OCI-LY7 (cell line): Measurements from ENCODE around the gene MOCS1. TPM values are rescaled to one million over a fixed set of nuclear protein-coding genes. Genes with fewer than 3 reads are reported as not detected.

ENCODE experiments used
- BruUV-seq: library from RNA; stranded (reverse); fragments of 400-500 nt; replicated peaks from 2 replicates; lab custom pipeline; 2021; lab: Mats Ljungman, UMichigan
- CTCF ChIA-PET: fragments of 300-600 bp; sonication (Branson Sonifier 250); formaldehyde crosslinking; loops from one replicate; lab custom pipeline; 2022; ENCODE audit warnings: antibody characterized with exemption; ENCODE audit not compliant: unreplicated experiment; lab: Charles Lee
- POLR2A ChIA-PET: fragments of 300-600 bp; sonication (Branson Sonifier 250); formaldehyde crosslinking; loops from one replicate; lab custom pipeline; 2022; ENCODE audit warnings: antibody characterized with exemption; lab: Charles Lee
- DNase-seq: peaks from one replicate; pipeline ENCODE4 v3.0.0-alpha.2; 2015; ENCODE audit warnings: low spot score
- H2AFZ ChIP-seq: fragments of 200-600 bp; sonication (generic), shearing (Covaris generic); 2 replicates; pipeline ENCODE4 v1.6.1; 2014; ENCODE audit warnings: mild to moderate bottlenecking, antibody characterized with exemption, low read length, moderate library complexity
- H3K27ac ChIP-seq: fragments of 200-600 bp; sonication (generic); 2 replicates; pipeline ENCODE4 v1.5.1; 2014; ENCODE audit warnings: mixed run types, low read depth, mild to moderate bottlenecking, moderate library complexity, low read length, inconsistent platforms; ENCODE audit not compliant: poor library complexity, severe bottlenecking
- H3K36me3 ChIP-seq: fragments of 200-600 bp; sonication (generic); 2 replicates; pipeline ENCODE4 v1.6.1; 2014; ENCODE audit warnings: mild to moderate bottlenecking, antibody characterized with exemption, low read length, moderate library complexity, mixed read lengths; ENCODE audit not compliant: insufficient read depth
- H3K4me1 ChIP-seq: fragments of 200-600 bp; sonication (generic); 2 replicates; pipeline ENCODE4 v1.5.1; 2014; ENCODE audit warnings: mild to moderate bottlenecking, low read length; ENCODE audit not compliant: insufficient read depth, poor library complexity, severe bottlenecking
- H3K4me2 ChIP-seq: fragments of 200-600 bp; sonication (generic); 2 replicates; pipeline ENCODE4 v1.6.1; 2014; ENCODE audit warnings: mild to moderate bottlenecking, low read length
- H3K4me3 ChIP-seq: fragments of 200-600 bp; sonication (generic); 2 replicates; pipeline ENCODE4 v1.5.1; 2014; ENCODE audit warnings: mild to moderate bottlenecking, low read depth, low read length; ENCODE audit not compliant: poor library complexity, severe bottlenecking
- H3K79me2 ChIP-seq: fragments of 200-600 bp; sonication (generic); 2 replicates; pipeline ENCODE4 v1.6.1; 2016; ENCODE audit warnings: low read depth, mild to moderate bottlenecking, low read length, moderate library complexity, mixed read lengths; ENCODE audit not compliant: insufficient read depth
- H3K9me2 ChIP-seq: fragments of 200-600 bp; sonication (generic); 2 replicates; pipeline ENCODE4 v1.6.1; 2016; ENCODE audit warnings: mild to moderate bottlenecking, low read length, mixed read lengths; ENCODE audit not compliant: insufficient read depth
- H3K9me3 ChIP-seq: fragments of 200-600 bp; sonication (generic); 2 replicates; pipeline ENCODE4 v1.6.1; 2014; ENCODE audit warnings: mild to moderate bottlenecking, mixed run types, low read length, mixed read lengths
- H4K20me1 ChIP-seq: fragments of 200-600 bp; sonication (generic); 2 replicates; pipeline ENCODE4 v1.6.1; 2014; ENCODE audit warnings: mild to moderate bottlenecking, antibody characterized with exemption, low read length, moderate library complexity, mixed read lengths; ENCODE audit not compliant: insufficient read depth
- CTCF ChIP-seq: fragments of 200-600 bp; sonication (generic); conservative IDR thresholded peaks from 2 replicates; pipeline ENCODE4 v1.5.1; 2014; ENCODE audit warnings: mild to moderate bottlenecking, antibody characterized with exemption, low read length, moderate library complexity, mixed read lengths
- EZH2phosphoT487 ChIP-seq: fragments of 200-600 bp; sonication (generic); IDR thresholded peaks from 2 replicates; pipeline ENCODE4 v1.6.1; 2018; ENCODE audit warnings: low read depth, borderline replicate concordance, mild to moderate bottlenecking, mixed run types, antibody characterized with exemption, low read length, moderate library complexity, mixed read lengths
- intact Hi-C: fragments of 100-400 bp; cut with micrococcal nuclease; formaldehyde crosslinking; loops from one replicate; pipeline ENCODE4 v1.10.0; 2022; ENCODE audit not compliant: unreplicated experiment
- total RNA-seq, 2 experiments: library from RNA; depleted of rRNA in 1 of 2; stranded (reverse); fragments of >200 nt in 1 of 2; shearing (Covaris generic) in 1 of 2; gene quantifications; 2 replicates each; pipeline ENCODE4 v1.2.3, GENCODE V29; 2014 to 2022

MOCS1 gene
- total RNA-seq, 2 experiments from 2014 or later: not detected

- Histone ChIP-seq H2AFZ (no peak overlapping the region), H3K4me3 (no peak overlapping the region), H3K9me3 (no peaks in the 10 kb centered on the region), H4K20me1 (no peaks in the 10 kb centered on the region), H3K4me1 (no peaks in the 10 kb centered on the region), H3K27ac (no peak overlapping the region), H3K4me2 (no peak overlapping the region), H3K36me3 (no peaks in the 10 kb centered on the region), H3K9me2 (no peaks in the 10 kb centered on the region), H3K79me2 (no peaks in the 10 kb centered on the region)
- CTCF ChIA-PET: no interaction called here
- TF ChIP-seq EZH2phosphoT487: no peak
- no peak for TF ChIP-seq CTCF
- POLR2A ChIA-PET: interaction anchor here (1.3 kb wide), 1 partner anchor 47 kb away, joined by 3 read pairs; no protein-coding TSS in a partner anchor
- intact Hi-C loops: no loop called here
- BruUV-seq: no TSS peak
- DNase-seq: no peak
These were observed 35.6 kb downstream of the MOCS1 start for GRCh38 chr6:39898625-39899024.

GRCh38 chr6:39897698-39898097 lies 36.6 kb downstream of the MOCS1 start:
- no peak for DNase-seq
- intact Hi-C loops: no loop called here
- Histone ChIP-seq H3K4me1 (no peaks in the 10 kb centered on the region), H2AFZ (no peak overlapping the region), H3K27ac (no peak overlapping the region), H3K9me2 (no peaks in the 10 kb centered on the region), H3K4me3 (no peak overlapping the region), H3K79me2 (no peaks in the 10 kb centered on the region), H3K36me3 (no peaks in the 10 kb centered on the region), H3K9me3 (no peaks in the 10 kb centered on the region), H3K4me2 (no peak overlapping the region), H4K20me1 (no peaks in the 10 kb centered on the region)
- TF ChIP-seq CTCF (no peak), EZH2phosphoT487 (no peak)
- no TSS peak for BruUV-seq
- ChIA-PET CTCF (no interaction called here), POLR2A (interaction anchor here (1.3 kb wide), 1 partner anchor 47 kb away, joined by 3 read pairs; no protein-coding TSS in a partner anchor)

- H3K27ac ChIP-seq: no peak overlapping the region
- ChIA-PET CTCF (no interaction called here), POLR2A (no interaction called here)
- no TSS peak for BruUV-seq
- no peaks in the 10 kb centered on the region for H3K9me2 ChIP-seq
- no peak overlapping the region for H3K4me2 ChIP-seq
- H3K79me2 ChIP-seq: no peaks in the 10 kb centered on the region
- no peak overlapping the region for H3K4me3 ChIP-seq
- H3K36me3 ChIP-seq: no peaks in the 10 kb centered on the region
- H4K20me1 ChIP-seq: no peaks in the 10 kb centered on the region
- no peak for TF ChIP-seq EZH2phosphoT487
- TF ChIP-seq CTCF: no peak
- H3K4me1 ChIP-seq: no peaks in the 10 kb centered on the region
- intact Hi-C loops: no loop called here
- no peak for DNase-seq
- H2AFZ ChIP-seq: no peak overlapping the region
- H3K9me3 ChIP-seq: no peaks in the 10 kb centered on the region
These were observed 37.6 kb downstream of the MOCS1 start for GRCh38 chr6:39896701-39897100.
